SH-SY5Y (cell line): ENCODE measurements around the gene CACNG5.

ENCODE experiments used
- GATA2 ChIP-seq: IDR thresholded peaks from 2 replicates; pipeline ENCODE4 v1.6.1; 2011; ENCODE audit warnings: mild to moderate bottlenecking, low read depth, low read length
- GATA3 ChIP-seq: IDR thresholded peaks from 2 replicates; pipeline ENCODE4 v1.6.1; 2011; ENCODE audit warnings: low read depth, mild to moderate bottlenecking, low read length, moderate library complexity

DNA sequence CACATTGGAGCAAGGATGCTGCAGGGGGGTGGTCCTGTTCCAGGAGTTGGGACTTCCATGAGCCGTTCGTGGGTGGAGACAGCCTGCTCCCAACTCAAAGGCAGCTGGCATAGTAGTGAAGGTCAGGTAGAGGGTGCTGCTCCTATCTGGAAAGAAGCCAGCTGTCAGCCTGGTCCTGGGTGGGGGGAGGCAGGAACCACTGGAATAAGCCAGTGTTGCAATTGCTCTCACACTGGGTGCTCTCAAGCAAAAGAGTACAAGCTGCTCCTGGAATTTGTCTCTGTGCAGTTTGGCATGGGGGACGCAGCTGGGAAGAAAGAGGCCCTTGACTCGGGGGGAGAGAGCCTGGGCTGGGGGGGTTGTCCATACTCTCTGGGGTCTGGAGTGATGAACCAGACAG lies 8.7 kb downstream of the CACNG5 start:
- TF ChIP-seq GATA2 (no peak), GATA3 (no peak)
